Mucosa of gallbladder (tissue), 1 donor: Measurements from ENCODE around the gene SERINC1. TPM values are rescaled to one million over a fixed set of nuclear protein-coding genes. Genes with fewer than 3 reads are reported as not detected.

Experiments used
- DNase-seq: peaks from one replicate; pipeline ENCODE4 v3.0.0-alpha.2; 2020; ENCODE audit warnings: low spot score
- total RNA-seq: library from RNA; stranded (reverse); gene quantifications from one replicate; pipeline ENCODE4 v1.2.1, GENCODE V29; 2021
- donor health status: DM: no; HTN: no; CAD: no.

The SERINC1 gene
- total RNA-seq, 1 donor from 2014 or later, result 190 TPM

DNA sequence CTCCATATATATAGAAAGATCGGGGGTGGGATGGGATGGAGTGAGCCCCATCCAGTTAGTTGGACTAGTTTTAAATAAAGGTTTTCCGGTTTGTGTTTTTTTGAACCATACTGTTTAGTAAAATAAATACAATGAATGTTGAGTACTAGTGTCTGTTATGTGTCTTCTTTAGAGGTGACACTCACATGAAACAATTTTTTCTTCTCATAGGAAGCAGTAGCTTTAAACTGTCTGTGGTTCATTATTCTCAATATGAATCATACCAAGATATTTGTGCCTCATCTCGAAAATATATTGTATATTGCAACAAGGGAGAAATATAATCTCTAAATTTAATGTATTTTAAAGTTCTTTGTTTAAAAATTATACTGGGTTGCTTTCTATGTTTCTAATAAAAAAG, 38.8 kb downstream of the SERINC1 start:
- no peak for DNase-seq

GRCh38 chr6:122431780-122432179, 39.8 kb downstream of the SERINC1 start:
- no peak for DNase-seq

GRCh38 chr6:122429323-122429722, 42.3 kb downstream of the SERINC1 start:
- DNase-seq, result no peak

GRCh38 chr6:122428781-122429180, 42.8 kb downstream of the SERINC1 start:
- DNase-seq, result no peak

DNA sequence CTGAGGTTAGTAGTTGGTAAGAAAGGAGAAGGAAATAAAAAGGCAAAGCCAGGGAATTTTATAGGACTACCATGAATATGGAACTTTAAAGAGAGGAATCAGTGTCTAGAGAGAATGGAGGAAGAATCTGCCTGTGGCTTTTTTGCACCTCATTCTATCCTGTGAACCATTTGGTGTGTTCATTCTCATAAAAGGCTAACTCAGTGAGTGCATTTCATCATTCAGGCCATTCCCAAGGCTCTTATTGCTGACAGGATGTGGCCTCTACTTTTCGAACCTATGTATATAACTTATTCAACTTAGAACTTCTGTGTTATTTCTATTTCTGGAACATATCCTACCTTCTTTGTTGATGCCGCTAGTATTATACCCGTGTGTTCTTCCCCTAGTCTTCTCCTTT, 45.0 kb downstream of the SERINC1 start:
- DNase-seq, result no peak

- DNase-seq, result no peak
Measured at GRCh38 chr6:122423734-122424133, 47.9 kb downstream of the SERINC1 start.

DNA sequence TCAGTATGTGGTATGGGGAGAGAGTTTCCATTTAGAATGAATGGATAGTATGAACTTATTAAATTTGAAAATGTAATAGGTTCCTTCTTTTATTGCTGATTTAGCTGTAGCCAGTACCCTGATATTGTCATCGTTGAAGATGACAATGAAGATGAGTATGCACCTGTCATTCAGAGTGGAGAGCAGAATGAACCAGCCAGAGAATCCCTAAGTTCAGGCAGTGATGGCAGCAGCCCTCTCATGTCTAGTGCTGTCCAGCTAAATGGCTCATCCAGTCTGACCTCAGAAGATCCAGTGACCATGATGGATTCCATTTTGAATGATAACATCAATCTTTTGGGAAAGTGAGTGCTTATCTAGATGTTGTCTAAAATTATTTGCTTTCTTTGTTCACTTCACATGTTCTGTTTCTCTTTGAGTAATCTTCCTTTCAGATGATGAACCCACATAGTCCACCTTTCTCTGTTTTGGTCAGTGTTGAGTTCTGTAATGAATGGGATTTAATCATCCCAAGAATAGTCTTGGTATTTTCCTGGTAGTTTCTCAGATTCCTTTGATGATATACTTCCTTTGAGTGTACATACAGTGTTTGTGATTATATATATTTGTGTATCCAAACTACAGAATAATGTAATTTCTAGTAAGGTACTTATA, 48.9 kb downstream of the SERINC1 start:
- DNase-seq, result no peak

DNA sequence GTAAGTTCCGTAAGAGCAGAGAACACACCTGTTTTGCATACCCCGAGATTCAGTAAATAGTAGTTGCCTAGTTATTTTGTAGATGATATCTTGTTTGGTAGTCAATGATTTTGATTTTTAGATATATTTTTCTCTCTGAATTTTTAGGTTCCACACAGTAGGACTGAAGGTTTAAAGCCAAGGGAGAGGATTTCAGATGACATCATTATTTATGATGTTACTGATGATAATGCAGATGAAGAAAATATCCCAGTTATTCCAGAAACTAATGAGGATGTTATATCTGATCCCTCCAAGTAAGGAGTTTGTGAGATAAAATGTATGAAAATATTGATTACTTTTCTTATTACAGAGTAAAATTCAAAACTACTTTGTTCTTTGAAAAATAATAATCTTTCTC, 49.6 kb downstream of the SERINC1 start:
- no peak for DNase-seq

DNA sequence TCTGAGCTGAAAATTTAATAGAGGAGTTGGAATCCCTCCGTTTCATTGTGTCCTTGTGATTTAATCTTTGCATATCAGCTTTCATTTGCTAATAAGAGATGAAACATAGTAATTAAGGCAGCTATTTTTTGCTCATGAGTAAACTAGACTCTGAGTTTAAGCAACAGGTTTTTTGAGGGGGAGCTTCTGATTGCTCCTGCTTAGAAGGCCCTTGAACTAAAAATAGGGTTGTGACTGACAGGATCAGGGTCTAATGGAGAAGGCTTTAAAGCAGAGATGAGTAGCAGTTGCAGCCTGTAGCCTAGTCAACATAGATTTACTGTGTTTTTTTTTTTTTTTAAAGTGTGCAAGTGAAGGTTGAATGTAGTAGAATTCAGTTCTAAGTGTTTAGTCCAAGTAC, 54.8 kb downstream of the SERINC1 start:
- DNase-seq, result no peak

GRCh38 chr6:122412001-122412400, 59.6 kb downstream of the SERINC1 start:
- DNase-seq, result no peak

DNA sequence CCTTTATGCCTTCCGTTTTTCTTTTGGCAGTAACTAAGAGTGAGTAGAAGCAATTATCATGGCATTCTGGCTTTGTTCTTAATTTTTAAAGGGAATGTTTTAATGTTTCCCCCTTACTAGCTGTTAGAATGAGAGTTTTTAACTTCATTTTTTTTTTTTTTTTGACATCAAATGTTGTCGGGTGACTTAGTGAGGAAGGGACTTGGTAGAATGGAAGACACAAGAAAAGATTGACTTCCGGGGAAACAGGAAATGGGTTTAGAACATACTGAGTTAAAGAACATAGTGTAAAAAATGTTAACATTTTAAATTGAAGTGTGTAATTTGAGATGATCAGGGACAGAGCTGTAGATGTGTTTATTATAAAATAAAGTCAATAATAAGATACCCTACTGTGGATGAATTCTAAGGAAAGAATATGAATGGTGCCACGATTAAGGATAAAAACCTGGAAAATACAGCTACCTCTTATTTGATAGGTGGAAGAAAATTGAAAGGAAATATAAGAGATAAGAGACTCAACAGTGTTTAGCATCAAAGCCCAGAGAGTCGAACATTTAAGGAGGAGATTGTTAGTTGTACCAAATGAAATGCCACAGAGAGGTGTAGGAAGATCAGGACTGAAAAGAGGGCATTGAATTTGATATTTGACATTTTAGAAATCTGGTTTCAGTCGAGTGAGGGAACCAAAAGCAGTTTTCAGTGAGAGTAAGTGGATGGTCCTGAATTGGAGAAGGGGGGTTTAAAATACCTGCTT, 62.7 kb downstream of the SERINC1 start:
- DNase-seq, result no peak

- no peak for DNase-seq
Measured at GRCh38 chr6:122408240-122408639, 63.4 kb downstream of the SERINC1 start.

GRCh38 chr6:122407712-122408111, 63.9 kb downstream of the SERINC1 start:
- no peak for DNase-seq

GRCh38 chr6:122406187-122406586, 65.4 kb downstream of the SERINC1 start:
- no peak for DNase-seq

DNA sequence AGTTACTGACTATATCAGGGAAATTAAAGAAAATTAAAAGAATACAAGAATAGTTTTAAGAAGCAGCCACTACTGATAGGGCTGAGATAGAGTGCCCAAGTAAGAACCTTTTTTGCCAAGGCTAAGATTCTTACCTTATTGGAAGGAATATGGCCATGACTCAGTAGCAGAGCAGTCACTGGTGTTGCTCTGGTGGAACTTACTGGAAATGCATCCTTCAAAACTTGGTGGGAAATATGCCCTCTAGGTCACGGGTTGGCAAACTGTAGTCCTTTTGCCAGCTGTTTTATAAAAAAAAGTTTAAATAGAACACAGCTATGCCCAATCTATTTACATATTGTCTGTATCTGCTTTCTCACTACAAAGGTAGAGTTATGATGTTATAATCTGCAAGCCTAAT, 66.2 kb downstream of the SERINC1 start:
- no peak for DNase-seq

- DNase-seq, result no peak
Measured at GRCh38 chr6:122404444-122404843, 67.2 kb downstream of the SERINC1 start.

- DNase-seq, result no peak
Measured at GRCh38 chr6:122401104-122401503, 70.5 kb downstream of the SERINC1 start.

GRCh38 chr6:122400462-122401089, 71.0 kb downstream of the SERINC1 start:
- no peak for DNase-seq

- DNase-seq, result no peak
Measured at GRCh38 chr6:122400121-122400450, 71.5 kb downstream of the SERINC1 start.

DNA sequence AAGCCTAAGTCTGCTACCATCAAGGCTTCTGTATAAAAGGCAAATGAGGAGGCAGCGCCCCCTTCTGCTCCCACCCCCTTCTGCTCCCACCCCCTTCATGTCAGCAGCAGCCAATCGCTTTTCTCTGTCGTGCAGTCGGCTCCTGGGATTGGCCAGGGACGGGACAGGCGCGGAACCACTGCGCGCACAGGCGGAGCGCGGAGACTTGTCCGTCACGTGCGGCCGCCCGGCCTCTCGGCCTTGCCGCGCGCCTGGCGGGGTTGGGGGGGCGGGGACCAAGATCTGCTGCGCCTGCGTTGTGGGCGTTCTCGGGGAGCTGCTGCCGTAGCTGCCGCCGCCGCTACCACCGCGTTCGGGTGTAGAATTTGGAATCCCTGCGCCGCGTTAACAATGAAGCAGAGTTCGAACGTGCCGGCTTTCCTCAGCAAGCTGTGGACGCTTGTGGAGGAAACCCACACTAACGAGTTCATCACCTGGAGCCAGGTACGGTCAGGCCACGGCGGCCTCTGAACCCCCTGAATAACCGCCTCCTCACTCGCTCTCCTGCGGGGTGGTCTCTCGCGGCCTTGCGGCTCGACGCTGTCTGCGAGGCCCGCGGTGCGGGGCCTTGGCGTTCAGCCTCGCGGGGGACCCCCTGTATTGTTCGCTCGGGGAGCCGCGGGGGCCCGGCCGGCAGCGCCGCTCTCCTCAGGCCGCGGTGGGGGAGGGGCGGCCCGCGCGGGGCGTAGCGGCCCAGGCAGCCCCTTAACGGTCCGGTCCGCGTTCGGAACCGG, 72.1 kb downstream of the SERINC1 start, which contains the start of gene HSF2:
HSF2 (plus strand) TSS at position 305 of the 773 bp plus-strand sequence; CDS start at position 391, 86 bp downstream.
- DNase-seq, result peak; percentile 97

- no peak for DNase-seq
Measured at GRCh38 chr6:122399055-122399347, 72.6 kb downstream of the SERINC1 start.

DNA sequence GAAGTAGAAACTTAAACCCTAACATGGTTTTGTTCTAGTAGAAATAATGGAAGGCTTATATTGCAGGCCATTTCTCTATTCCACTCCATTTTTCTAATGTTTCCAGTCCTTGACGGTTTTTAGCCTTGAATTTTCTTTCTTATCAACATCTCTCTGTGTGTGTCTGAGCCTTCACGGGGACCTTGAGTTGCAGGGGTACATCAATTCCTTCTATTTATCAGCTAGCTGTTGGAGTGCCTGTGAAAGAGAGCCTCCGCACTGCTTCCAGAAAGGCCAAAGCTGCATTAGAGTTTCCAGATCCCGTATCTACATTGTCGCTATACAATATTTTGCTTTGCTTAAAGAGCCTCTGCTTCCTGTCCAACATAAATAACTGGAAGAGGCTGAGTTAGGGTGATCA, 77.6 kb downstream of the SERINC1 start:
- DNase-seq, result no peak
